HG03520 (cell line): ENCODE measurements around the gene RASD1.

Experiments used
- ATAC-seq: cut with Tn5 transposase; IDR thresholded peaks from one replicate; pipeline ENCODE4 v1.9.1; 2021; ENCODE audit warnings: mild to moderate bottlenecking, moderate library complexity; ENCODE audit not compliant: unreplicated experiment

The RASD1 gene

DNA sequence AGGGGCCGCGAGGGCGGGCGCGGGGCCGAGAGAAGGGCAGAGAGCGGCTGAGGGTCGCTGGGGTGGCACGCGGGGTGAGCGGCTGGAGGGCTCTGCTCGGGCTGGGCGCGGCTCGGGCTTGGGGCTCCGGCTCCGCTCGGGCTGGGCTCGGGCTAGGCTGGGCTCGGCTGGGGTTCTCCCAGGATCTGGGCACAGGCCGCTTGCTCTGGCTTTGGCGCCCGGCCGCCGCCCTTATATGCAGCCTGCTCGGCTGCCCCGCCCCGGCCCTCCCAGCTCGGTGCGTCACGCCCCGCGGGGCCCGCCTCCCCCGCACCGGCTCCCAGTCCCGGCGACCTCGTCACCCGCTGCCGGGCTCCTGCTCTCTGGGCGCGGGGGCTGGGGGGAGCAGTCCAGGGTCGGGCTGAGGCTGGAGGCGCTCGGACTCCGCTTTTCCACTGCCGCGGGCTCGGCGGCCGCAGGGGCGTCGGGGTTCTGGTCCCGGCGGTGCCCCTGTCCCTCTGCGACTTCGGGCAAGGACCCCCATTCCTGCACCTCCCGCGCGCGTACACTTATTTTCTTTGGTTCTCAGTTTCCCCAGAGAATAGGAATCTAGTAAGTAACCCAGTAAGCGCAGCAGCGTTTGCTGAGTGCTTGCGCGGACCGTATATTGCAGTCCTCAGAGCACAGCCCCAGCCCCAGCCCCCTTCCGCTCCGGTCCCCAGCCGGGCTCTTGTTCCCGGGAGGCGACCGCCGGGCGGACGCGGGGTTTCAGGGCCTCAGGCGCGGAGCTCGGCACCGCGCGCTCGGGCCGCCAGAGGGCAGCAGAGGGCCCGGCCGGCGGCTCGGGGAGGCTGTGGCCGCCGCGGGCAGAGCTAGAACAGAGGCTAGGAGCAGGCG, at the start of gene RASD1:
RASD1 (minus strand) TSS at position 207 of the 876 bp plus-strand sequence. CDS start 214 bp downstream, outside the sequence.
- ATAC-seq, result peak; percentile 70

DNA sequence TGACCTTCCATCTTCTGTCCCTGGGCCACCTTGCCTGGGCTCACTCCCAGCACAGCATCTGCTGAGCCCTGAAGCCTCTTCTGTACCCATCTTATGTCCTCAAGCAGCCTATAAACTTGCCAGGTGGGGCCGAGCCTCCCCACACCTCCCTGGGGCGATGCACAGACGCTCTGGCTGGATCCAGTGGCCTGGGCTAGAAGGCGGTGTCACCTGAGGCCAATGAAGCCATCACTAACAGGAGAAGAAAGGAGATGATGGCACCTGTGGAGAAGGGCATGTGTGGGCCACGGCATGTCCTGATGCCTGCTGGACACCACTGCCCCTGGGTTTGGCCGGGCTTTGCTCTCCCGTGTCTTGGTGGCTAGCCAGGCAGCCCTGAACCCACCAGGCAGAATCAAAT, 49.8 kb upstream of the RASD1 start:
- ATAC-seq, result no peak

DNA sequence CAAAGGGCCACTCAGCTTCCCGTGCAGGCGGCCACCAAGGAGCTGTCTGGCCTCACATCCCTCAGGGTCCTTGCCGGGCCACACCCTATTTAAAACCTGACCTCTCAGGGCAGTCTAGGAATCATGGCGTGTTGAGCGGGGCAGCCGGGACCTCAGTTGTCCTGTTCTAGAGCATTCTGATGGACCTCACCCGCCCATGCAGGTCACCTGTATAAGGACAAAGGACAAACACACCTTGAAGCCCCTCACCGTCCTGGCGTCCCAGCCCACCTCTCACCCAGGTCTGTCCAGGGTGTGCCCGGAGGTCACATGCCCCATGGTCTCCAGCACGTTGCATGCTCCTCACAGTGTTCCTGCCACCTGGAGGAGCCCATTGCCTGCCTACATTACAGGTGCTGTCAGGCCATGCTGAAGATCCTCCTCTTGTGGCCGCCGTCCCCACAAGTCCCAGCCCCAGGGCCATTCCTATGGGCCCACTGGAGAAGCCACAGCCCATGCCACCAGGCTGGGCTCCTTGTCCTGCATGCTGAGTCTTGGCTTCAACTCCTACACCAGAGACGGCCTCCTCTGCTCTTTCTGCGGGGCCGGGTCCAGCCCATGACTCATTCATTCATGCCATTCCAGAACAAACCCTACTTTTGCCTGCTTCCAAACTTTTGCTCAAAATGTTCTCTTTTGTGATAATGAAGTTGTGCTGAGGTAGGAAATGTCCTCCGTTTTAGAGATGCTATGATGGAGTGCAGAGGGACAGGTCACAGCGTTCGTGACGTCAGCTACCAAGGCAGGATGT, 49.0 kb upstream of the RASD1 start:
- no peak for ATAC-seq

DNA sequence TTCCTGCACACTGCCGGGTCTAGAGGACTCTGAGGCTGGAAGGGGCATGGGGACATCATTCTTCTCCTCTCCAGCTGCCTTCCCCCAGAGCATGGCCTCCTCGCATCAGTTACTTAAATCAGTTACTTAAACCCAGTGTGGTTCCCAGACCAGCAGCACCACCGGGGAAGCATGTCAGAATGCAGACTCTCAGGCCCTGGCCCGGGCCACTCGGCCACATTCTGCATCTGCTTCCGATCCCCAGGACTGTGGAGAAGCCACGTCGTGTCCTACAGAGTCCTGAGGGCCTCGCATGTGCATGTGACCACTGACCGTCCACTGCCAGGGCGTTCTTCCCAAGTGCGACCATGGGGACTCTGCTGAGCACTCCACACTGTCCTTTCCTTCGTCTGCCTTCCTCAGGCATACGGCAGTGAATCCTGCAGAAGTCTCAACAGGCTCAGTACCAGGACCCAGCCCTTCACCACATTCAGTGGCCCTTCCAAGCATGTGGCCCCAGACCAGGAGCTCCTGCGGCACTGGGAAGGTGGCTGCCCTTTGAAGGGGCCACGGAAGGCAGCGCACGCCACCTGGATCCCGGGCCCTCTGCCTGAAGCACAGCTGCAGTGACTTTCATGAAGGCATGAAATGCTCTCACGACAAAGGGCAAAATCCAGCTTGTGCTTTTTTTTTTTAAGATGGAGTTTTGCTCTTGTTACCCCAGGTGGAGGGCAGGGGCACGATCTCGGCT, 46.9 kb upstream of the RASD1 start:
- no peak for ATAC-seq

DNA sequence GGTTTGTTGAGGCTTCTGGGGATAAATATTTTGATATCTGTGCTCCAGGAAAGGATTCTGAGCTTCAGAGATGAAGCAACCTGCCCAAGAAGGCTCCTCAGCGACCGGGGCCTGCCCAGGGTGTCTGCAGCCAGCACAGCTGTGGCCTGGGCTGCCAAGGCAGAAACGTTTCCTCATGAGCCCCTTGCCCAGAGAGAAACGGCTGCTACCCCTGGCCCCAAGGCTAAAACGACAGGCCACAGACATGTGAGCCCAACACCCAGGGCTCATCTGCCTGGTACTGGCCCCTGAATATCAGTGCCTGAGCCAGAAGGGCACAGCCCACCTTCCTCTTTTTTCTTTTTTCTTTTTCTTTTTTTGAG, 45.4 kb upstream of the RASD1 start:
- no peak for ATAC-seq

- ATAC-seq, result no peak
These were observed 44.9 kb upstream of the RASD1 start for GRCh38 chr17:17540935-17541639.

DNA sequence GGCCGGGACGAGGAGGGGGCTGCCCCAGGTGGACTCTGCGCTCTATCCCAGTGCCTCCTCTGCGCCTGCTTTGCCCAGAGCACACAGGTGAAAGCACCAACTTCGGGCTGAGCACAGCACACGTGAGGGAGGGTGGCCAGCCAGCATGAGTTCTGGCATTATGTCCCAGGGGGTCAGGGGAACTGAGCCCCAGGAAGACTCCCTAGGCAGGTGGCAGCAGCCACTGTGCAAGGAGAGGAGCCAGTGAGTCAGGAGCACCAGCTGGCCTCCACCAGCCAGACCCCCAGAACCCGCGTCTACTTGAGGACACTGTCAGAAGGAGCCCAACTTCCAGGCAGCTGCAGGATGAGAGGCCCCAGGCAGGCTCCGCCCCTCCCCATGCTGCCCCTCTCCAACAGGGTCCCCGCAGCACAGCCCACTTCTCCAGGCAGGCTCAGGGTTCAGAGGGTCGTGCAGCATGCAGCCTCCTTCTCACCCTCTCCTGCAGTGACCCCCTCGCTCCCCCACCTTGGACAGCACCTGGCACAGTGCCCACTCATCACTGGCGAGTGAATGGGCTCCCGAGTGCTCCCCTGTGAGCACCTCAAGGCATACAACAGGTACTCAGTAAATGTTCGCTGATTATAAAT, 44.2 kb upstream of the RASD1 start:
- ATAC-seq, result no peak

DNA sequence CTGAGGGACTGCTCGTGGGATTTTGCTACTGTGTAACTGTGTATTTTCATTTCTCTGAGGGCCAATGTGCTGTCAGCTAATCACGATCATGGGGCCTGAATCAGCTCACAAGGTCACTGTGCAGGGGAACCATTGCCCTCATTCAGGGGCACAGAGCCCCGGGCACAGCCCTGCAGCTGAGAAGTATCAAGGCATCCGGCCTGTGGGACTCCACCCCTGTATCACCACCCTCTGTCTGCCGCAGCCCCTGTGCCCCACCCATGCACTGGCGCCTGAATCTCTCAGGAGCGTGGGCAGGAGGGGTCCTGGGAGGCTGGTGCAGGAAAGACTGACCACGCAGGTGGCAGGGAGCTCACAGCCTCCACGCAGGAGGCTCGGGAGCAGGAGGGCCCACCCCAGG, 43.4 kb upstream of the RASD1 start:
- no peak for ATAC-seq

DNA sequence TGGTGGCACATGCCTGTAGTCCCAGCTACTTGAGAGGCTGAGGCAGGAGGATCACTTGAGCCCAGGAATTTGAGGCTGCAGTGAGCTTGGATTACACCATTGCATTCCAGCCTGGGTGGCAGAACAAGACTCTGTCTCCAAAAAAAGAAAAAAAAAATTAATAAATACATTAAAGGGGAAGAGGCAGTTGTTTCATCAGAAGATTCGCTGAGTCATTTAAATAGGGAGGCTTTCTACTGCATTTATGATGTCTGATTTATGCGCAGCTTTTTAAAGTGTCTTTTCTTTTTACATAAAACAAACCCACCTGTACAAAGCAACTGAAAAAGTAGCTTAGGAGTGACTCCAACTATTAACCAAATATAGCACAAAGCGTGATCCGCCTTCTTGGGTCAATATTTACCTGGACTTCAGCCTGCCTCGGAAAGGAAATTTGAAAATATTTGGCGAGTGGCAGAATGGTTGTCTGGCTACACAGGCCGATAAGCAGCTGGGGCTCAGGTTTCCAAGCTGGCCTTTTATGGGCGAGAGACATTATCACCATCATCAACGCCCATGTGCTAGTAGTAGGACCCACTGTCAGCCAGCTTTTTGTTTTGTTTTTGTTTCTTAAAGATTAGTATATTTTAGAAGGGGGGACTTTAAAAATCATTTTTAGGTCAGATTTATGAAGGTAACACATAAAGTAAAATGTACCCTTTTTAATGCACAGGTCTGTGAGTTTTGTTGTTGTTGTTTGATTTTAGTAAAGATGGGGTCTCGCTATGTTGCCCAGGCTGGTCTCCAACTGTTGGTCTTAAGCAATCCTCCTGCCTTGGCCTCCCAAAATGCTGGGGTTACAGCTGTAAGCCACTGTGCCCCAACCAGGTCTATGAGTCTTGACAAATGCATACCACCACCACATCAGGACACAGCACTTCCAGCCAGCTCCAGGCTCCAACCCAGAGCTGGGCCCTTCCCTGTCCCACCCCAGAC, 42.5 kb upstream of the RASD1 start:
- no peak for ATAC-seq

- ATAC-seq, result no peak
These were observed 41.3 kb upstream of the RASD1 start for GRCh38 chr17:17537311-17538099.

DNA sequence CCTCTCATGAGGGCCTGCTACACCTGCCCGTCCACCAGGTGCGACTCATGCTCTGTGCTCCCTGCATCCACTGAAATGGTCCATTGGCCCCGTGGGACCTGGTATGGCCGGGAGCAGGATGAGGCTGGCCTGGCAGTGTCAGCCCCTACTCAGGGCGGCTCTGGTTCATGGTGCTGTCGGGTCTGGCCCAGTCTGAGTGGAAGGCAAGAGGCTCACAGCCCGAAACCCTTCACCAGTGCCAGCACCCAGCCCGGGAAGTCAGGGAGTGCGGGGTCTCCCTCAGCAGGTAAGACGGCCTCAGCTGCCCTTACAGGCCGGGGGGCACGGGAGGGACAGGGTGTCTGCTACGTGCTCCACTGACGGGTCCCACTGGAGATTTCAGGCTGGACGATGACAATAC, 40.5 kb upstream of the RASD1 start:
- ATAC-seq, result no peak

GRCh38 chr17:17535957-17536356, 39.8 kb upstream of the RASD1 start:
- ATAC-seq, result no peak

DNA sequence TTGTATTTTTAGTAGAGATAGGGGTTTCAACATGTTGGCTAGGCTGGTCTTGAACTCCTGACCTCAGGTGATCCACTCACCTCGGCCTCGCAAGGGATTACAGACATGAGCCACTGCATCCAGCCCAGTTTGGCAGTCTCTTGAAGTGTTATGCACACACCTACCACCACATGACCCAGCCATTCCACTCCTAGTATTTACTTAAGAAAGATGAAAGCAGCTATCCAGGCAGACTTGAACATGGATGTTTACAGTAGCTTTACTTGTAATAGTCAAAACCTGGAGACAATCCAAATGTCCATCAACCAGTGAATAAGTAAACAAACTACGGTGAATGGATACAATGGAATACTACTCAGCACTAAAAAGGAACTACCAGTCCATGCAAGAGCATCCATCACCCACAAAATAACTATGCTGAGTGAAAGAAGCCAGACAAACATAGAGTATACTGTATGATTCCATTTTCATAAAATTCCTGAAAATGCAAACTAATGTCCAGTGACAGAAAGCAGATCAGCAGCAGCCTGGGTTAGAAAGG, 37.8 kb upstream of the RASD1 start:
- ATAC-seq, result no peak

DNA sequence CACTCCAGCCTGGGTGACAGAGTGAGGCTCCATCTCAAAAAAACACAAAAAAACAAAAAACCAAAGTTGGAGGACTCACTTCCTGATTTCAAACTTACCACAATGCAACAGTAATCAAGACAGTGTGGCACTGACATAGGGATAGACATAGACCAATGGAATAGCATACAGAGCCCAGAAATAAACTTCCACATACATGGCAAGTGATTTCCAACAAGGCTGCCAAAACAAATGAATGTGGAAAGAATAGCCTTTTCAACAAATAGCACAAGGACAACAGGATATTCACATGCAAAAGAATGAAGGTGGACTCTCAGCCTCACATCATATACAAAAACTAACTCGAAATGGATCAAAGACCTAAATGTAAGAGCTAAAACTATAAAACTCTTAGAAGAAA, 36.8 kb upstream of the RASD1 start:
- no peak for ATAC-seq

- ATAC-seq, result no peak
These were observed 35.0 kb upstream of the RASD1 start for GRCh38 chr17:17531156-17531555.

- no peak for ATAC-seq
These were observed 32.8 kb upstream of the RASD1 start for GRCh38 chr17:17528696-17529652.

DNA sequence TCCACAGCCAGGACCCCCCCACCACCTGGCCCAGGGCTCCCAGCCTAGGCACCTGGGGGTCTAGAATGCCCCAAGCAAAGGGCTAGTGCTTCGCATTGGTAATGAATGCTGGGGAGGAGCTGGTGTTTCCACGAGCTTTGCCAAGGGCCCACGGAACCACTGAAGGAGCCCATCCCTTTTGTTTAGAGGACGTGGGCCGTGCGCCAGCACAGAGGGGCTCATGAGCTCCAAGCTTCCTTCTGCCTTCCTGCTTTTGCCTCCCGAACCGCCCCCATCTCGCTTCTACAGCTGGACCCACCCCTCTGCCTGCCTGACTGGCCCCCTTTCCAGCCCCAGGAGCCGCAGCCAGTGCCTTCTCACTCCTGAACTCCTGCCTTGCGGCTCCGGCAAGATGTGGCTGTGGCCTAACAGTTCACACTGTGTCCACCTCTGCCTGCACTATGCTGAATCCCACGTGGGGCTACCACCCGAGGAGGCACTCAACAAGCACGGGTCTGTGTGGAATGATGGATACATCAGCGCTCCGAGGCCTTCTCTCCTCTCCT, 31.8 kb upstream of the RASD1 start:
- ATAC-seq, result no peak
